Activated CD4-positive, alpha-beta T cell treated with anti-CD3 and anti-CD28 coated beads, Interleukin-2, amount 50 U/mL, for 16 hours (primary cell): ENCODE data around the gene ARHGEF17.
"Not testable (repeated sequence)": the region's sequence is repeated elsewhere in the genome, so short reads cannot be mapped to it uniquely, and the experiment has no call there.

Experiments used
- DNase-seq: peaks from one replicate; pipeline ENCODE4 v3.0.0-alpha.2; 2020

The ARHGEF17 gene

GRCh38 chr11:73272680-73273038, 35.4 kb upstream of the ARHGEF17 start:
- DNase-seq: no peak

GRCh38 chr11:73273222-73273895, 34.7 kb upstream of the ARHGEF17 start:
- no peak for DNase-seq

GRCh38 chr11:73274191-73274590, 33.9 kb upstream of the ARHGEF17 start:
- not testable (repeated sequence) for DNase-seq

GRCh38 chr11:73274722-73275380, 33.2 kb upstream of the ARHGEF17 start:
- no peak for DNase-seq

- DNase-seq: no peak
Observed at GRCh38 chr11:73275381-73275750, 32.7 kb upstream of the ARHGEF17 start.

GRCh38 chr11:73277467-73277866, 30.6 kb upstream of the ARHGEF17 start:
- no peak for DNase-seq

GRCh38 chr11:73280626-73281025, 27.4 kb upstream of the ARHGEF17 start:
- DNase-seq: no peak

GRCh38 chr11:73281201-73281741, 26.8 kb upstream of the ARHGEF17 start:
- no peak for DNase-seq

GRCh38 chr11:73281796-73282660, 26.0 kb upstream of the ARHGEF17 start:
- DNase-seq: no peak

- no peak for DNase-seq
Observed at GRCh38 chr11:73283276-73284000, 24.6 kb upstream of the ARHGEF17 start.

- no peak for DNase-seq
Observed at GRCh38 chr11:73284106-73284505, 24.0 kb upstream of the ARHGEF17 start.

- DNase-seq: no peak
Observed at GRCh38 chr11:73285721-73286120, 22.4 kb upstream of the ARHGEF17 start.

GRCh38 chr11:73286240-73286810, 21.8 kb upstream of the ARHGEF17 start:
- no peak for DNase-seq

- DNase-seq: no peak
Observed at GRCh38 chr11:73287400-73288101, 20.5 kb upstream of the ARHGEF17 start.

GRCh38 chr11:73288192-73288872, 19.7 kb upstream of the ARHGEF17 start:
- DNase-seq: no peak

GRCh38 chr11:73288873-73289707, 19.0 kb upstream of the ARHGEF17 start:
- peak; percentile 54 for DNase-seq

- no peak for DNase-seq
Observed at GRCh38 chr11:73290536-73290935, 17.5 kb upstream of the ARHGEF17 start.

GRCh38 chr11:73291196-73291595, 16.9 kb upstream of the ARHGEF17 start:
- no peak for DNase-seq

- DNase-seq: no peak
Observed at GRCh38 chr11:73291781-73292524, 16.1 kb upstream of the ARHGEF17 start.

- DNase-seq: no peak
Observed at GRCh38 chr11:73292525-73292894, 15.6 kb upstream of the ARHGEF17 start.
